Myometrial cell (primary cell): ENCODE measurements around the gene PAGE2B. TPM values are rescaled to one million over a fixed set of nuclear protein-coding genes. Genes with fewer than 3 reads are reported as not detected.

Source experiments
- total RNA-seq: library from RNA; depleted of rRNA; stranded (reverse); fragments of >200 nt; gene quantifications from 2 replicates; pipeline ENCODE4 v1.2.3, GENCODE V29; 2015

The PAGE2B gene, protein sequence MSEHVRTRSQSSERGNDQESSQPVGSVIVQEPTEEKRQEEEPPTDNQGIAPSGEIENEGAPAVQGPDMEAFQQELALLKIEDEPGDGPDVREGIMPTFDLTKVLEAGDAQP
- total RNA-seq: not detected in 2 replicates

GRCh38 chrX:55074851-55075467, at the start of gene PAGE2B:
PAGE2B (plus strand) TSS chrX:55075030; CDS start chrX:55076042, 1,012 bp downstream.

DNA sequence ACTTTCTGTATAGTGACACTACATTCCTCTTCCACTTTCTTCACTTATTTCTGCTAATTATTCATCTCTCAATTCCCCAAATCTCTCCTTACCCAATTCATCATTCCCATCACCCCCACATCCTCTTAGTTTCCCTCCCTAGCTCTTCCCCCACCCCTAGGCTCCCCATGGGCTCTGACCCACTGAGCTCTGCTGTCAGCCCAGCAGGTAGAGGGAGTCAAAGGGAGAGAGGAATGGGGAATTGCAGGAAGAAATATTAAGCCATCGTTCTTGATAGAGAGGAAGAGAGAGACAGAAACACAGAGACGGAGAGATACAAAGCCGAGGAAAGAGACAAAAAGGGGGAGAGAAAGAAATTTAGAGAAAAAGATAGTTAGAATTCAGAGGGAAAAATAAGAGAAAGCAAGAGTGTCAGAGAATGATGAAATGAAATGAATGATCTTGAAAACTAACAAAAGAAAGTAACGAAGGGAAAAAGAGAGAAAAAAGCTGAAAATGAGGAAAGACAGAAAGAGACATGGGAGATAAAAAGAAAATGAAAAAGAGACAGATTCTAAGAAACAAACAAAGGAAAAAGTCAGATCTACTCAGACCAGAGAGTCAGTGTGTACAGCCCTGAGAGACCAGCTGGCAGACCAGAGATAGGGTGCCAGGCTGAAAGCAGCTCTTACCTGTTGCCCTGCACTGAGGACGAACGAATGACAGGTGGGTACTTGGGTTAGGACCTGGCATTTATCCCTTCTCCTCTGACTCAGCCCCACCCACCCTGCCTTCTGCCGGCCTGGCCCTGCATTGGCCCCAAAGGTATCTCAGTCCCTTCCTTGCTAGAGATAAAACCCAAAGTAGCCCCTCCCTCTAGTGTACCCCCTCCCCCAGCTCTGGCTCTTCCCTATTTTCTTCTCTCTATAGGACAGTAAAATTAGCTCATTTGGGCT, 44.3 kb upstream of the PAGE2B start, which contains the start of gene ALAS2:
ALAS2 (minus strand) TSS at position 707 of the 935 bp plus-strand sequence. CDS start 4,977 bp downstream, outside the sequence.

DNA sequence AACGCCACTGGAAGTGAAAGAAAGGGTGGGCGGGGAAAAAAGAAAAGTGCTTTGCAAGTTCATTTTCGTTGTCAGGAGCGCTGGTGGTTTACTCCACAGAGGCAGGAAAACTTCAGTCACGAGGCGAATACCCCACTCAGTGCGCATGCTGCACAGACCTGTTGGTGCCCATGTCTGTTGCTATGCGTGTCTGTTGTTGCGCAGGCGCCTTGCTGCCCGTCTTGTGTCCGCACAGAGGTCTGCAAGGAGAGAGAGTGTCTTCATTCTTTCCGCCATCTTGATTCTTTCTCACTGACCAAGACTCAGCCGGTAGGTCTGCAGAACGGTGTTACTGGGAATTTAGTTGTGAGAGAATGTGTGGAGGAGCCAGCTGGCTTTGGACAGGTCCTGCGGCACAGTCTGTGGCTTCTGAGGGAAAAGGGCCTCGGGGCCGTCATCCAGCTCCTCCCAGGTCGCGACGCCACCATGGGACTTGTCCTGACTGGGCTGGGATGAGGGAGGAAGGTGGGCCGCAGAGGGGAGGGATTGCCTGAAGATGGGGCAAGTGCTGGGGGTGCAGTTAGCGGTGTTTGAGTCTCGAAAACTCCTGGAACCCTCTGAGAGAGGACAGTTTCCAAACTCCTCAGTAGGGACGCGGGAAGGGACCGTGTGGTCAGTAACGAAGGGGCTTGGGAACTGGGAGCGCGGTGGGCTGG, 14.1 kb downstream of the PAGE2B start, which contains the start of gene PAGE2:
PAGE2 (plus strand) TSS at position 224 of the 695 bp plus-strand sequence. CDS start 1,003 bp downstream, outside the sequence.

Other genes with a start within 250 kb of the PAGE2B start
- gene TRO, start 154.2 kb upstream of the PAGE2B start, total RNA-seq: 5.8 and 20.7 TPM in 2 replicates
- 0.18 TPM in 1 of 2 replicates, not detected in the other for gene PFKFB1, start 80.8 kb upstream of the PAGE2B start, total RNA-seq
- gene APEX2, start 74.7 kb upstream of the PAGE2B start, total RNA-seq: 12.1 and 21.3 TPM in 2 replicates
- gene ALAS2, start 44.1 kb upstream of the PAGE2B start, total RNA-seq: not detected in 2 replicates
- gene PAGE2, start 14.0 kb downstream of the PAGE2B start, total RNA-seq: not detected in 2 replicates
- not detected in 2 replicates for gene PAGE5, start 145.3 kb downstream of the PAGE2B start, total RNA-seq
- not detected in 2 replicates for gene PAGE3, start 189.9 kb downstream of the PAGE2B start, total RNA-seq